Ascending aorta (tissue), 2 donors: Measurements from ENCODE around the gene MYL7. TPM values are rescaled to one million over a fixed set of nuclear protein-coding genes. Genes with fewer than 3 reads are reported as not detected.

Source experiments
- DNase-seq, 2 donors: peaks; one replicate each; pipeline ENCODE4 v3.0.0-alpha.2; 2019; ENCODE audit warnings: low spot score in 2 of 2
- H3K27ac ChIP-seq, 2 donors: fragments of 200-600 bp; sonication (generic); one replicate each; pipeline ENCODE4 v1.5.1; 2016 to 2017; ENCODE audit warnings: mild to moderate bottlenecking in 1 of 2
- H3K27me3 ChIP-seq: fragments of 200-600 bp; sonication (generic); one replicate; pipeline ENCODE4 v1.5.1; 2017
- H3K36me3 ChIP-seq, 2 donors: fragments of 200-600 bp; sonication (generic); one replicate each; pipeline ENCODE4 v1.5.1; 2016
- H3K4me1 ChIP-seq, 2 donors: fragments of 200-600 bp; sonication (generic); one replicate each; pipeline ENCODE4 v1.5.1; 2016 to 2017; ENCODE audit warnings: mild to moderate bottlenecking in 1 of 2
- H3K4me3 ChIP-seq, 2 donors: fragments of 200-600 bp; sonication (generic); one replicate each; pipeline ENCODE4 v1.5.1; 2016 to 2017; ENCODE audit warnings: mild to moderate bottlenecking in 1 of 2
- H3K9me3 ChIP-seq, 2 donors: fragments of 200-600 bp; sonication (generic); one replicate each; pipeline ENCODE4 v1.5.1; 2016
- CTCF ChIP-seq, 3 experiments: fragments of 200-600 bp in 2 of 3; fragments of 450-650 bp in 1 of 3; sonication (generic) in 2 of 3; IDR thresholded peaks; one replicate each; pipeline ENCODE4 v1.5.1; 2016 to 2019; ENCODE audit warnings: antibody characterized with exemption in 3 of 3, mild to moderate bottlenecking in 1 of 3, moderate library complexity in 1 of 3
- intact Hi-C: fragments of 100-400 bp; cut with DNase I; formaldehyde crosslinking; loops from one replicate; pipeline ENCODE4 v1.15.1; 2023
- total RNA-seq: library from RNA; depleted of rRNA; stranded (reverse); fragments of >200 nt; gene quantifications from one replicate; pipeline ENCODE4 v1.1.0, GENCODE V29; 2016

MYL7 gene
- total RNA-seq, 1 donor from 2014 or later: not detected

- no peak overlapping the region for H3K27ac ChIP-seq
- H3K4me3 ChIP-seq: no peak overlapping the region
- no peaks in the 10 kb centered on the region for H3K9me3 ChIP-seq
- TF ChIP-seq CTCF (IDR thresholded peaks at IDR 0.05): no peak
- no peaks in the 10 kb centered on the region for H3K27me3 ChIP-seq
- no peaks in the 10 kb centered on the region for H3K36me3 ChIP-seq
- no peak for DNase-seq
- H3K4me1 ChIP-seq: no peaks in the 10 kb centered on the region
- intact Hi-C loops: no loop called here
Observed at GRCh38 chr7:44134943-44135628, 6.0 kb downstream of the MYL7 start.

GRCh38 chr7:44133295-44133694, 7.8 kb downstream of the MYL7 start:
- DNase-seq: no peak
- no peak overlapping the region for H3K4me3 ChIP-seq
- H3K27me3 ChIP-seq: no peaks in the 10 kb centered on the region
- no peak overlapping the region for H3K27ac ChIP-seq
- no peaks in the 10 kb centered on the region for H3K36me3 ChIP-seq
- intact Hi-C loops: no loop called here
- no peaks in the 10 kb centered on the region for H3K9me3 ChIP-seq
- no peaks in the 10 kb centered on the region for H3K4me1 ChIP-seq
- TF ChIP-seq CTCF (IDR thresholded peaks at IDR 0.05): no peak

GRCh38 chr7:44132039-44132438, 9.1 kb downstream of the MYL7 start:
- Histone ChIP-seq H3K4me3 (no peak overlapping the region), H3K9me3 (no peaks in the 10 kb centered on the region), H3K27me3 (no peaks in the 10 kb centered on the region), H3K27ac (no peak overlapping the region), H3K4me1 (no peaks in the 10 kb centered on the region), H3K36me3 (no peaks in the 10 kb centered on the region)
- no peak for TF ChIP-seq CTCF (IDR thresholded peaks at IDR 0.05)
- no peak for DNase-seq
- intact Hi-C loops: no loop called here

- H3K4me3 ChIP-seq: no peak overlapping the region
- no peaks in the 10 kb centered on the region for H3K4me1 ChIP-seq
- no peaks in the 10 kb centered on the region for H3K9me3 ChIP-seq
- no peaks in the 10 kb centered on the region for H3K27me3 ChIP-seq
- intact Hi-C loops: no loop called here
- no peak overlapping the region for H3K27ac ChIP-seq
- no peaks in the 10 kb centered on the region for H3K36me3 ChIP-seq
- no peak for TF ChIP-seq CTCF (IDR thresholded peaks at IDR 0.05)
- no peak for DNase-seq
Observed at GRCh38 chr7:44131173-44132029, 9.7 kb downstream of the MYL7 start.

- H3K9me3 ChIP-seq: no peaks in the 10 kb centered on the region
- no peak for DNase-seq
- no peak overlapping the region for H3K4me3 ChIP-seq
- TF ChIP-seq CTCF (IDR thresholded peaks at IDR 0.05): no peak
- intact Hi-C loops: loop anchor here (10.0 kb wide), 1 partner anchor 366 kb away; the partner anchor contains the start of gene NUDCD3
- H3K27me3 ChIP-seq: no peaks in the 10 kb centered on the region
- no peaks in the 10 kb centered on the region for H3K36me3 ChIP-seq
- no peaks in the 10 kb centered on the region for H3K4me1 ChIP-seq
- no peak overlapping the region for H3K27ac ChIP-seq
Observed at GRCh38 chr7:44128721-44129582, 12.2 kb downstream of the MYL7 start.
